HepG2 (cell line): Measurements from ENCODE around the gene GCSAM. TPM values are rescaled to one million over a fixed set of nuclear protein-coding genes. Genes with fewer than 3 reads are reported as not detected.

Experiments used
- ATAC-seq: fragments of 200-7000 bp; cut with Tn5 transposase; 3 replicates; pipeline ENCODE4 v1.9.1; 2020; ENCODE audit warnings: mild to moderate bottlenecking, moderate library complexity
- BruUV-seq: library from RNA; stranded (reverse); fragments of 400-500 nt; replicated peaks from 2 replicates; lab custom pipeline; 2021; lab: Mats Ljungman, UMichigan
- CTCF ChIA-PET: fragments of 300-600 bp; formaldehyde crosslinking; extraction: SDS; loops from one replicate; lab custom pipeline; 2021; ENCODE audit warnings: low total read pairs, inconsistent platforms, low intra/inter-chr PET ratio; lab: Yijun Ruan, JAX
- POLR2A ChIA-PET: fragments of 350-600 bp; sonication (Branson Sonifier 250); formaldehyde crosslinking; loops from one replicate; lab custom pipeline; 2020; ENCODE audit warnings: antibody characterized with exemption, inconsistent platforms; lab: Yijun Ruan, JAX
- DNase-seq: peaks from one replicate; pipeline ENCODE4 v3.0.0-alpha.2; 2015; ENCODE audit warnings: low spot score
- FAIRE-seq: peaks from 3 replicates; lab custom pipeline; 2011; peaks lifted over from hg19 to GRCh38; lab: Jason Lieb, UNC
- H2AFZ ChIP-seq: one replicate; pipeline ENCODE4 v1.6.1; 2011; ENCODE audit warnings: low read length, inconsistent platforms
- H3K27ac ChIP-seq: fragments of 300-600 bp; 3 replicates; pipeline ENCODE4 v1.8.0; 2011; ENCODE audit warnings: mixed run types, mild to moderate bottlenecking, mixed read lengths, low read length, inconsistent platforms; ENCODE audit not compliant: insufficient read depth; ENCODE audit errors: extremely low read length
- H3K27me3 ChIP-seq, 2 experiments: fragments of 200-600 bp in 1 of 2; 2 replicates in 1 of 2; 3 replicates in 1 of 2; pipeline versions ENCODE4 v1.6.0 to v1.8.0; 2011; ENCODE audit warnings: low read length in 2 of 2, mild to moderate bottlenecking in 2 of 2, moderate library complexity in 2 of 2, inconsistent platforms in 1 of 2; ENCODE audit not compliant: insufficient read depth in 2 of 2, control insufficient read depth in 1 of 2
- H3K36me3 ChIP-seq, 2 experiments: fragments of 200-600 bp in 1 of 2; replicated peaks in 1 of 2; 2 replicates in 1 of 2; 3 replicates in 1 of 2; pipeline versions ENCODE4 v1.5.1 to v1.8.0; 2011; ENCODE audit warnings: low read length in 2 of 2, inconsistent platforms in 1 of 2; ENCODE audit not compliant: insufficient read depth in 2 of 2, control insufficient read depth in 1 of 2
- H3K4me1 ChIP-seq: 2 replicates; pipeline ENCODE4 v1.5.1; 2012; ENCODE audit warnings: low read length, inconsistent platforms; ENCODE audit not compliant: insufficient read depth
- H3K4me2 ChIP-seq: 2 replicates; pipeline ENCODE4 v1.6.0; 2011; ENCODE audit warnings: low read depth, low read length, inconsistent platforms
- H3K4me3 ChIP-seq, 3 experiments: fragments of 200-600 bp in 1 of 3; sonication (generic), shearing (Covaris generic) in 1 of 3; replicated peaks in 1 of 3; 2 replicates each; pipeline ENCODE4 v1.5.1; 2011 to 2016; ENCODE audit warnings: low read length in 3 of 3, inconsistent platforms in 2 of 3, low read depth in 2 of 3, mild to moderate bottlenecking in 2 of 3, control low read depth in 1 of 3, mixed read lengths in 1 of 3; ENCODE audit not compliant: insufficient read depth in 1 of 3
- H3K79me2 ChIP-seq: one replicate; pipeline ENCODE4 v1.6.1; 2011; ENCODE audit warnings: low read length, inconsistent platforms; ENCODE audit not compliant: insufficient read depth
- H3K9ac ChIP-seq: 2 replicates; pipeline ENCODE4 v1.6.0; 2011; ENCODE audit warnings: mild to moderate bottlenecking, low read depth, low read length, inconsistent platforms; ENCODE audit not compliant: insufficient read depth
- H3K9me3 ChIP-seq: 2 replicates; pipeline ENCODE4 v1.5.1; 2012; ENCODE audit warnings: mild to moderate bottlenecking, low read length
- H4K20me1 ChIP-seq: 2 replicates; pipeline ENCODE4 v1.6.0; 2011; ENCODE audit warnings: inconsistent platforms, mild to moderate bottlenecking, low read length, moderate library complexity; ENCODE audit not compliant: insufficient read depth
- E2F2 ChIP-seq: sonication (generic); formaldehyde crosslinking; IDR thresholded peaks from 2 replicates; pipeline ENCODE4 v1.4.0; 2020; ENCODE audit warnings: missing genetic modification reagents, borderline replicate concordance
- JDP2 ChIP-seq: sonication (generic); formaldehyde crosslinking; IDR thresholded peaks from 2 replicates; pipeline ENCODE4 v1.8.1; 2022; ENCODE audit warnings: missing genetic modification reagents, borderline replicate concordance
- KMT2A ChIP-seq: sonication (generic); formaldehyde crosslinking; IDR thresholded peaks from 2 replicates; pipeline ENCODE4 v1.4.0; 2020; ENCODE audit warnings: missing genetic modification reagents
- MAFK ChIP-seq, 2 experiments: IDR thresholded peaks in 1 of 2; conservative IDR thresholded peaks in 1 of 2; 2 replicates each; pipeline ENCODE4 v1.6.1; 2011; ENCODE audit warnings: improper control_type of control experiment in 2 of 2, low read length in 2 of 2
- MAZ ChIP-seq, 2 experiments: sonication (generic) in 1 of 2; formaldehyde crosslinking in 1 of 2; IDR thresholded peaks; 2 replicates each; pipeline versions ENCODE4 v1.5.0 to v1.6.1; 2012 to 2020; ENCODE audit warnings: low read depth in 2 of 2, mild to moderate bottlenecking in 2 of 2, borderline replicate concordance in 1 of 2, improper control_type of control experiment in 1 of 2, low read length in 1 of 2, missing genetic modification reagents in 1 of 2, moderate library complexity in 1 of 2
- NFYB ChIP-seq: sonication (generic); formaldehyde crosslinking; IDR thresholded peaks from 2 replicates; pipeline ENCODE4 v1.4.0; 2020; ENCODE audit warnings: missing genetic modification reagents
- SP5 ChIP-seq: IDR thresholded peaks from 2 replicates; pipeline ENCODE4 v1.6.1; 2016; ENCODE audit warnings: low read depth, borderline replicate concordance
- ZFP90 ChIP-seq: sonication (generic); formaldehyde crosslinking; IDR thresholded peaks from 2 replicates; pipeline ENCODE4 v1.8.0; 2022; ENCODE audit warnings: missing genetic modification reagents, mild to moderate bottlenecking, inconsistent platforms, borderline replicate concordance
- ZNF280D ChIP-seq: sonication (generic); formaldehyde crosslinking; IDR thresholded peaks from 2 replicates; pipeline ENCODE4 v1.5.1; 2020; ENCODE audit warnings: mild to moderate bottlenecking, missing genetic modification reagents
- ZNF3 ChIP-seq: IDR thresholded peaks from 2 replicates; pipeline ENCODE4 v1.7.0; 2017; ENCODE audit warnings: inconsistent platforms
- WGBS: methylation state at CpG from one replicate; pipeline ENCODE4 v1.1.6; 2017; ENCODE audit warnings: low lambda C conversion rate; 5-methylcytosine and 5-hydroxymethylcytosine counted together
- in situ Hi-C: cut with HindIII; loops from 2 replicates; pipeline ENCODE4 v1.10.0; 2017; ENCODE audit warnings: low pct_unique_long_range_greater_than_20kb; ENCODE audit not compliant: extremely low pct_ligation_motif_present
- intact Hi-C: fragments of 100-400 bp; cut with micrococcal nuclease; formaldehyde crosslinking; loops from one replicate; pipeline ENCODE4 v1.10.0; 2022; ENCODE audit not compliant: unreplicated experiment
- polyA plus RNA-seq, 8 experiments: library from polyadenylated mRNA; depleted of rRNA in 3 of 8; stranded (reverse) in 7 of 8; unstranded in 1 of 8; fragments of >200 nt; fragmentation: Illumina TruSeq in 4 of 8; extraction: Trizol in 4 of 8; gene quantifications; 2 replicates each; pipeline versions ENCODE4 v1.2.1 to v1.2.3, GENCODE V29; 2011 to 2016; ENCODE audit warnings: low read depth in 4 of 8, missing spikeins in 1 of 8, mixed read lengths in 1 of 8; ENCODE audit not compliant: insufficient read depth in 1 of 8
- total RNA-seq, 5 experiments: library from RNA; depleted of rRNA; stranded (reverse); fragments of >200 nt; fragmentation: Illumina TruSeq; extraction: Trizol; gene quantifications; 2 replicates each; pipeline ENCODE4 v1.2.3, GENCODE V29; 2016; ENCODE audit warnings: low read depth in 1 of 5

The GCSAM gene
- total and polyA plus RNA-seq, 2 of the 13 experiments (the other 11 are each of a cell fraction or from before 2014, with no cell fraction given) = not detected

DNA sequence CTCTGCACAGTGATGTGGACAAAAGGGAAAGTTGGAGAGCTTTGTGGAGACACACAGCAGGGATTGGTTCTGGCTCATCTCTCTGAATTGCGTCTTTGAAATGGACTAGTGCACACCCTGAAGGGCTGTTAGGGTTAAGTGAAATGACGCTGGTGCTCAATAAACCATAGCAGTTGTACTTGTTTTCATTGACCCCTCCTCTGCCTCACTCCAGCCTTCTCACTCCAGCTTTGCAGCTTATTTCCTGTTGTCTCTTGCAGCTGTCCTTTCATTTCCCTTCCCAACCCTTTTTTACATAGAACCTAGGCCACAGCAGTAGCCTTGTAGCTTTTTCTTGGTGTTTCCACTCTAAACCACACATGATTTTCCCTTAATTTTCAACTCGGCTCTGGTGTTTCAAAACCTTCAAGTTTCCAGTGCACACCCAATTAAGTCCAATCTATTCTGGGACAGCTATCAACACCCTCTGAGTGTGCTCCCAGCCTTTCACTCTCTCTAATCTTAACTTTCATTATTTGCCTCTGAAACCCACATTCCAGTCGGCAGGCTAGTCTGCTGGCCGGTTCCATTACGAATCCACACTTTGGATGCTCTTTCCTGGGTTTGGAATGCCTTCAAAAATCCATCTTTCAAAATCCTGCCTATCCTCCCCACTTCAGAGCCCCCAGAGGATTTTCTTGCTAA, 40.4 kb downstream of the GCSAM start:
- Histone ChIP-seq H3K27ac (no peak overlapping the region), H3K9ac (no peak overlapping the region), H3K4me2 (no peak overlapping the region), H3K36me3 (no peaks in the 10 kb centered on the region), H3K27me3 (no peaks in the 10 kb centered on the region), H4K20me1 (no peaks in the 10 kb centered on the region), H2AFZ (no peak overlapping the region), H3K4me1 (peaks cover 16% of the 10 kb centered on the region), H3K9me3 (no peaks in the 10 kb centered on the region), H3K79me2 (no peaks in the 10 kb centered on the region), H3K4me3 (no peak overlapping the region)
- CTCF ChIA-PET = no interaction called here
- BruUV-seq = no TSS peak
- intact Hi-C loops = no loop called here
- POLR2A ChIA-PET = no interaction called here
- in situ Hi-C loops = no loop called here
- ATAC-seq = no peak
- 41% methylated on average over 6 of the region's 6 CpGs for whole genome bisulfite sequencing
- no peak for DNase-seq
- FAIRE-seq = no peak
- TF ChIP-seq ZFP90 (CRISPR knock-in tag) = no peak
- no peak for TF ChIP-seq MAFK (conservative IDR thresholded peaks at IDR 0.05 in 1 of 2, IDR thresholded peaks at IDR 0.05 in 1 of 2; ENCODE audit: low read length in 2 of 2)
- TF ChIP-seq SP5 (CRISPR knock-in tag) = no peak
- TF ChIP-seq NFYB (CRISPR knock-in tag) = no peak
- TF ChIP-seq JDP2 (CRISPR knock-in tag) = no peak
- no peak for TF ChIP-seq ZNF280D
- no peak for TF ChIP-seq ZNF3
- no peak for TF ChIP-seq E2F2 (CRISPR knock-in tag)
- no peak for TF ChIP-seq MAZ (IDR thresholded peaks at IDR 0.05; ENCODE audit: borderline replicate concordance, low read depth, low read length)
- TF ChIP-seq MAZ (CRISPR knock-in tag; IDR thresholded peaks at IDR 0.05; ENCODE audit: low read depth) = no peak
- TF ChIP-seq KMT2A (CRISPR knock-in tag) = no peak
